Hippocampal formation (tissue), 2 donors: ENCODE measurements around the gene FBXO38.
A peak's percentile ranks its signal among the peaks of the same experiment; 100 is the strongest.
"Not testable (repeated sequence)": the region's sequence is repeated elsewhere in the genome, so short reads cannot be mapped to it uniquely, and the experiment has no call there.

Source experiments
- DNase-seq, 2 donors: peaks; one replicate each; lab custom pipeline; 2025; lab: John Stamatoyannopoulos, UW

The FBXO38 gene

GRCh38 chr5:148433826-148434225, 50.1 kb downstream of the FBXO38 start:
- no peak for DNase-seq

GRCh38 chr5:148436029-148436428, 52.3 kb downstream of the FBXO38 start:
- no peak for DNase-seq

- no peak for DNase-seq
Measured at GRCh38 chr5:148437249-148437648, 53.5 kb downstream of the FBXO38 start.

DNA sequence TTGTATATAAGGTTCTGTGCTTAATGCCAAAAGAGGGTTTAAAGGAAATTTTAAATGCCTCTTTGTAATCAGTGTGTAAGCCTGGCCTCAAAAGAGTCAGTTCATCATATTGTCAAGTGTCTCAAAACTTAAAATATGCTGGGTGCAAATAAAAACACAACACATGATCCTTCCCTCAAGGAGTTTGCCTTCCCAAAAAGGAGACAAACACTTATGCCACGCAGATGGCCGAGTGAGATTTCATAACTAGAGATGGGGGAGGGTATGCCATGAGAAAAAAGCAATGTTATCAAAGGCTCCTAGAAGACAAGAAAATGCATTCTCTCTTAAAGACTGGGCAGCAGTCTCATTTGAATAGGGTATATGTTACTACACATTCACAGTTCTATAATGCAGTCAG, 55.2 kb downstream of the FBXO38 start:
- DNase-seq, result no peak

GRCh38 chr5:148443241-148443640, 59.5 kb downstream of the FBXO38 start:
- no peak for DNase-seq

DNA sequence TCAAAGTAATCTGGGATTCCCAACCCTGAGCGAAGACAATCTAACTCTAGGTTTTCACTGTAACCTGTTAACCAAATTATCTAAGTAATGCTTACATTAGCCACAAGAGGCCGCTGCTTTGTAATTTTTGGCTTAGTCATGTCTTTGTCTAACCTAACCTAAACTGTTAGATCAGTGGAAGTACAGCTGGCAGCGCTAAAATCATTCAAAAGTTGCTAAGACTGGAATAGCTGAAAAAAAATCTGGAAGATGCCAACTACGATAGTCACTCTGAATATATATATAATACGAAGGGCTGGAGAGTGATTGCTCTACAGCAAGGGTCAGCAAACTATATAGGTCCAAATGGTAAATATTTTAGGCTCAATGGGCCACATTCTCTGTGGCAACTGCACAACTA, 60.2 kb downstream of the FBXO38 start:
- peak; percentile 19 to 81 for DNase-seq

- no peak for DNase-seq
Measured at GRCh38 chr5:148445578-148445977, 61.8 kb downstream of the FBXO38 start.

DNA sequence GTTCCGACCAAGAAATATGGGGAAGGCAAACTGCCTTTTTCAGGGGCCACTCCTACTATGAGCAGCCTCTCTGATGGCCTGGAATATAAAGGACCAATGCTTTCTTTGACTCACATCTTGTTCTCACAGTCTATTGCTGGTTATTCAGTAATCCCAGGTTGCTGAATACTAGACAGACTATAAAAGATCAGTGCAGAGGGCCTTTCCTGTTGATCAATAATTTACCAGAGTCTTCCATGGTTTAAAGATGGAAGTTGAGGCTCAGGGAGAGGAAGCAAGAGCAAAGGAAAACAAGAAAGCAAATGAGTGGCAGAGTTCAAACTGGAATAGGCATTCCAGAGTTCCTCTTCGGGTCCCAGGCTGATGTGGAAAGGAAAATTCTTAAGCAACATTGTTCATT, 62.9 kb downstream of the FBXO38 start:
- DNase-seq, result no peak

- DNase-seq, result no peak
Measured at GRCh38 chr5:148452499-148453193, 68.9 kb downstream of the FBXO38 start.

- no peak for DNase-seq
Measured at GRCh38 chr5:148454576-148454975, 70.8 kb downstream of the FBXO38 start.

DNA sequence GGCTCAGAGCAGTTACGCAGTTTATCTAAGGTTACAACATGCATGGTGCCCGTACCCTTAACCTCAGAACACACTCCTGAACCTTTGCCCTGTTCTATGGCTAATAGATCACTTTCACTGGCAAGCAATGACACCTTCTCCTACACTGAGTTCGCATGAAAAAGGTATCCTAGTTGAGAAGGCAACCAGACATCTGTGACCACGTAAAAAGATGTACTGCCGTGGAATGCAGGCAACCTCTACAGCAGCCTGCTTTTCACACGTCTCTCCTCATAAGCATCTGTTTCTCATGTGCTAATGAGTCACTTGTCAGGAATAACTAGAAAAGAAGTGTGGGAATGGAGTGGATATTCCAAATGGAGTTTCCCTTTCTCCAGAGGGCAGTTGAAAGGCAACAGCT, 71.4 kb downstream of the FBXO38 start:
- DNase-seq, result no peak

DNA sequence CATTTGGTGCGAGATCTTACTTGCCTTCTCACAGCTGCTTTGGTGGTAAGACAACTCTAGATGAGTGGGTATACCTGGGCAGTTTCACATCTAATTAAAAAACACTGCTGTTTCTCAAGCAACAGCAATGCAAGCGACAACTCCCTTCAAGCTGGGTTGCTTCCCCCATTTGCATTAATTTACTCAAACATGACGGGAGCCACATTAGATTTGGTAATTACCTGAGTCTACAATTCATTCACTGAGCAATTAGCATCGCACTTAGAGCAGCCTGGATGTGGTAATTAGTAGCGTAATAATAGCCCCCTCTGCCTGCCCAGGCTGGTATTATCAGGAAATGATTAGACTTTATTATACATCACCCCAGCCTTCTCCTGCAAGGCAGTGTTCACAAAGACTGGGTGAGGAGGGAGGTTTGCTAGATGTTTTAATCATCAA, 73.4 kb downstream of the FBXO38 start:
- no peak for DNase-seq

- no peak for DNase-seq
Measured at GRCh38 chr5:148458036-148458888, 74.5 kb downstream of the FBXO38 start.

- DNase-seq, result no peak
Measured at GRCh38 chr5:148459669-148460068, 75.9 kb downstream of the FBXO38 start.

- DNase-seq, result no peak
Measured at GRCh38 chr5:148465381-148466235, 81.8 kb downstream of the FBXO38 start.

DNA sequence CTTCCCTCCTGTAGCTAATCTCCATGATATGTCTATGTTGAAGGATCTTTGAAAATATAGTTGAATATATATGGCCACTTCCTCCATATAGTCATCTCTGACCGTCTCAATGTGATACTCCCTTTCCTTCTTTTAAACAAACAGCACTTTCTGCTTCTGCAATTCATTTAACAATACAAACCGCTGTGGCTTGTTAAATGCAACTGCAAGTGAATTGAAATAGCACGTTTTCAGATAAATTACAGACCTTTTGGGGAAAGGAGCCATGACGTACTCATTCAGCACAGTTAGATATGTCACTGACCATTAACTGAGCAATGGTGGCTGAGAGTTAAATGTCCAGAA, 82.5 kb downstream of the FBXO38 start:
- no peak for DNase-seq

DNA sequence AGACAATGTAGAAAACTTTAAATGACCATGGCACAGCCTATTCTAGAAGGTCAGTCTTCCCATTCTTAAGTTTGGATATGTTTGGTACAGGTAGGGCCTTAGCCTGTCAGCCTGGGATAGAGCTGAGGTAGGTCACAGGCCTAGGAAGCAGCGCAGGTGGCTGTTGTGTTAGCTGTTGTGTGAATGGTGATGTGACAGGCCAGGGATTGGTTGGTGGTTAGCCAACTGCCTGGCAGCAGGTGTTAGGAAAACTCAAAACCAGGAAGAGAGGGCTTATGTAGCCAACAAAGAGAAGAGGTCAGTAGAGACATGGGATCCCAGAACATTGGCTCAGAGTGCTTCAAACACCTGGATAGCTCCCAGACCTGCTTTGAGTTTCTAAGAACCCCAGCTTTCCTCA, 84.2 kb downstream of the FBXO38 start:
- DNase-seq, result no peak

- not testable (repeated sequence) for DNase-seq
Measured at GRCh38 chr5:148468746-148469145, 85.0 kb downstream of the FBXO38 start.

DNA sequence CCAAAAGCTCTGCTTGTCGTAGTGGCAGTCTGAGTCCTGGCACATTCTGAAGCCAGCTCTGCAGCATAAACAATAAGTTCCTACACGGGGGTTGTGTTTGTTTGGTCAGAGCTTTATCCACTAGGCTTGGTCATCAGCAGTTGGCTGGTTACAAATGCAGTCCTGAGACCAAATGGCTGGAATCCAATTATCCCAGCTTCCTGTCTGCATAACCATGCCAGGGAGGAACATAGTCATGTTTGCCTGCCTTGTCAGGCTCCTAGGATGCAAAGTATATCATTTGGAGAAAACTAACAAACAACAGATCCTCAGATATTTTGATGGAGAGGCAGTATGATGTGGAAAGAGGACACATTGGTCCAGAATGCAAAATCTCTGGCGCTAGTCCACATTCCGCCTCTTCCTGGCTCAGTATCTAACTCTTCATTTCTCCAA, 85.8 kb downstream of the FBXO38 start:
- peak; percentile 41 to 44 for DNase-seq

- DNase-seq, result no peak
Measured at GRCh38 chr5:148471379-148471778, 87.6 kb downstream of the FBXO38 start.

DNA sequence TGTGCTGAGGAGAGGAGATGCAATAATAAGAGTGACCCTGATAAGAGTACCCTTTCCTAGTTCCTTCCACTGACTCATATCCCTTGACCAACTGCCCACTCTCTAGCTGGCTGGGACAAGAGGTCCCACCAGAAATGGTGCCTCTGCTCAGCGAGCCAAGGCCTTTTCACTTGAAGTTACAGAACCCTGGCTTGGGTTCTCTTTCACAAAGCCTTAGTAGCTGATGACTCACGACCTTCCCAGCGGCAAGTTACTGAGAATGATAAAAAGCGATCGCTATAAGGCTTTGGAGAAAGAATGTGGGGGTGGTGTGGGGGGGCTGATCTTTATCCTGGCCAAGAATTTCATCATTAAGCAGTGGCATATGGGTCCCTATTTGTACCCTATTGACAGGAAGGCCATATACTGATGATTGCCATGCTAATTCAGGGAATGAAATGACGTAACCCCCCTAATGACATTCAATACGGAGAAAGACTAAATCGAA, 90.3 kb downstream of the FBXO38 start:
- no peak for DNase-seq

- DNase-seq, result no peak
Measured at GRCh38 chr5:148476302-148476701, 92.5 kb downstream of the FBXO38 start.
